Stimulated activated naive CD4-positive, alpha-beta T cell treated with Interleukin-2 at 50 U/mL for 16 hours (primary cell): ENCODE measurements around the gene AP3M1.
A peak's percentile ranks its signal among the peaks of the same experiment; 100 is the strongest.
"Not testable (repeated sequence)": the region's sequence is repeated elsewhere in the genome, so short reads cannot be mapped to it uniquely, and the experiment has no call there.

Experiments
- DNase-seq: peaks from one replicate; lab custom pipeline; 2025; lab: John Stamatoyannopoulos, UW

AP3M1 gene, protein sequence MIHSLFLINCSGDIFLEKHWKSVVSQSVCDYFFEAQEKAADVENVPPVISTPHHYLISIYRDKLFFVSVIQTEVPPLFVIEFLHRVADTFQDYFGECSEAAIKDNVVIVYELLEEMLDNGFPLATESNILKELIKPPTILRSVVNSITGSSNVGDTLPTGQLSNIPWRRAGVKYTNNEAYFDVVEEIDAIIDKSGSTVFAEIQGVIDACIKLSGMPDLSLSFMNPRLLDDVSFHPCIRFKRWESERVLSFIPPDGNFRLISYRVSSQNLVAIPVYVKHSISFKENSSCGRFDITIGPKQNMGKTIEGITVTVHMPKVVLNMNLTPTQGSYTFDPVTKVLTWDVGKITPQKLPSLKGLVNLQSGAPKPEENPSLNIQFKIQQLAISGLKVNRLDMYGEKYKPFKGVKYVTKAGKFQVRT

GRCh38 chr10:74150204-74150989 is at the start of gene AP3M1:
TSS of gene AP3M1 (minus strand) at chr10:74150828. CDS start at chr10:74138379, 12,449 bp downstream.
- DNase-seq, result peak; percentile 86

- DNase-seq, result no peak
These were observed 48.7 kb upstream of the AP3M1 start for GRCh38 chr10:74199315-74199714.

DNA sequence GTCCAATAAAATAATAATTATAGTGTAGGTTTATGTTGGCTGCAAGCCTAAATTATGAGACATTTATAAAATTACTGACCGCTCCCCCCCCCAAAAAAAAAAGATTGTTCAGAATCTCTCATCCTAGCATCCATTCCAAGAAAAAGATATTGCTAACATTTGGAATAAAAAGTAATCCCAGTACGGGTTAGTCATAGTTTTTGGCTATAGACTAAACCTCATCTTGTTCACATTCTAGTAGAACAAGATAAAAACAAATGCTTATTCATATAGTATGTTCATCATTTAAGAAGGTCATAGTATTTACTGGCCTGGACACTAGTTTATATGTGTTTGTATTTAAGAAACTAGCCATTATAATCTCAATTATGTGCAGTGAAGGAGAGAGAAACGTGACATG is 44.4 kb upstream of the AP3M1 start:
- DNase-seq, result no peak

- DNase-seq, result no peak
These were observed 43.9 kb upstream of the AP3M1 start for GRCh38 chr10:74194545-74194944.

GRCh38 chr10:74190494-74190893 is 39.9 kb upstream of the AP3M1 start:
- DNase-seq, result no peak

DNA sequence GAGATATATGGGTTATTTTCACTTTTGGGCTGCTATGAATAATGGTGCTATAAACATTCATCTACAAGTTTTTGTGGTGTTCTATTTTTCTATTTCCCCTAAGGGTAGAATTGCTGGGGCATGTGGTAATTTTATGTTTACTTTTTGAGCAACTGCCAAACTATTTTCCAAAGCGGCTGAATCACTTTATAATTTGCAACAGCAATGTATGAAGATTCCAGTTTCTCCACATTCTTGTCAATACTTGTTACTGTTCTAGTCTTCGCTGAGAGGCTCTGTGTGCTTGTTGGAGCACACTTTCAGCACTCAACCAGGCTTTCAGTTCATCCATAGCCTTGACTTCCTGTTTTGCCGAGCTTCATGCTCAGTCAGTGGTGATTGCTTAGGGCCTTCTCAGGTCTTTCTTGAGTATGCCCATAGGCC is 39.4 kb upstream of the AP3M1 start:
- DNase-seq, result no peak

GRCh38 chr10:74188617-74189016 is 38.0 kb upstream of the AP3M1 start:
- DNase-seq, result not testable (repeated sequence)

GRCh38 chr10:74187237-74187636 is 36.6 kb upstream of the AP3M1 start:
- DNase-seq, result no peak

DNA sequence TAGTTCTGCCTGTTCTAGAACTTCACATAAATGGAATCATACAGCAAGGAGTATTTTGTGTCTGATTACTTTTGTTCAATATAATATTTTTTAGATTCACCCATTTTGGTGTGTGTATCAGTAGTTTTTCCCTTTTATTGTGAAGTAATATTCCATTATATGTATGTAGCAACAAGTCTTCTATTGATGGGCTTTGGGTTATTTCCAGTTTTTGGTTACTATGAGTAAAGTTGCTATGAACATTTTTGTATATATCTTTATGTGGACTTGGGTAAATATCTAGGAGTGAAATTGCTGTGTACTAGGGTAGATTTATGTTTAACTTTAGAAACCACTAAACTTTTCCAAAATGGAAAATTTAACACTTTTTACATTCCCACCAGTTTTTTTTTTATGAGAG is 36.0 kb upstream of the AP3M1 start:
- DNase-seq, result no peak

DNA sequence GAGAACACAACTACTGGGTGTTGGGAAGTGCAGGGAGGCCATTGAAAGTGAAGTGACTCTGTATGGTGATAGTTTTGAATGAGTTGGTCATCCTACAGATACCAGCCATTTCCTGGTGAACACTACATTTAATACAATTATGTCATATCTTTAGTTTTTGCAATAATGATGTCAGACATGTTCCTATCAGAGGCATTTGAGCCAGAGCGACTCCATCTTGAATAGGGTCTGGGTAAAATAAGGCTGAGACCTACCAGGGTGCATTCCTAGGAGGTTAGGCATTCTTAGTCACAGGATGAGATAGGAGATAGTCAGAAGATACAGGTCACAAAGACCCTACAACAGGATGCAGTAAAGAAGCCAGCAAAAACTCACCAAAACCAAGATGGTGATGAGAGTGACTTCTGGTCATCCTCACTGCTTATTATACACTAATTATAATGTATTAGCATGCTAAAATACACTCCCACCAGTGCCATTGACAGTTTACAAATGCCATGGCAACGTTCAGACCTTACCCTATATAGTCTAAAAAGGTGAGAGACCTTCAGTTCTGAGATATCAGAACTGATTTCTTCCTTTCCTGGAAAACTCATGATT is 28.6 kb upstream of the AP3M1 start:
- DNase-seq, result no peak

DNA sequence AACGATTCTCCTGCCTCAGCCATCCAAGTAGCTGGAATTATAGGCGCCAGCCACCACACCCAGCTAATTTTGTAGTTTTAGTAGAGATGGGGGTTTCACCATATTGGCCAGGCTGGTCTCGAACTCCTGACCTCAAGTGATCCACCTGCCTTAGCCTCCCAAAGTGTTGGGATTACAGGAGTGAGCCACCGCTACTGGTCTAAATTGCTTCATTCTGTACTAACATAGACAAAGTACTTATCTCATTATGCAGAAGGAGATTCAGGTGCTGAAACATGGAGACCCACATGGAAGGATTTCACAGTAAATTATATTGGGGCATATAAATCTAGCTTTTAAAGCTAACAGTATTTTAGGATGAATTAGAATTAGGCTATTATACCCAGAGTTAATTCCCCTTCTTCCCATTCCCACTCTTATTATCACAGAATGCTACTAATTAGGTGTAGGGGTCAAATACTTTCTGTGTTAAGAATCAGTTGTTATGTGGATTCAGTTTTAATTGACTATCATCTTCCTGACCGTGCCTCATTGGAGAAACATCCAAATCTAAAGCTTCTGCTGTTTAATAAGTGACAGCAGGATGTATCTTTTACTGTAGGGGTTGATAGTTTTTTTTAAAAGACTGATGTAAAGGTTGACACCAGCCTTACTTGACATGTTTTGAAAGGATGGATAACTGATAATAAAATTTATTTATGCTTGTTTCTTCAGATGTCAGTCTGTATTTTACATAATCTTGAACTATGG is 27.6 kb upstream of the AP3M1 start:
- DNase-seq, result no peak

GRCh38 chr10:74177140-74177677 is 26.6 kb upstream of the AP3M1 start:
- peak; percentile 37 for DNase-seq

DNA sequence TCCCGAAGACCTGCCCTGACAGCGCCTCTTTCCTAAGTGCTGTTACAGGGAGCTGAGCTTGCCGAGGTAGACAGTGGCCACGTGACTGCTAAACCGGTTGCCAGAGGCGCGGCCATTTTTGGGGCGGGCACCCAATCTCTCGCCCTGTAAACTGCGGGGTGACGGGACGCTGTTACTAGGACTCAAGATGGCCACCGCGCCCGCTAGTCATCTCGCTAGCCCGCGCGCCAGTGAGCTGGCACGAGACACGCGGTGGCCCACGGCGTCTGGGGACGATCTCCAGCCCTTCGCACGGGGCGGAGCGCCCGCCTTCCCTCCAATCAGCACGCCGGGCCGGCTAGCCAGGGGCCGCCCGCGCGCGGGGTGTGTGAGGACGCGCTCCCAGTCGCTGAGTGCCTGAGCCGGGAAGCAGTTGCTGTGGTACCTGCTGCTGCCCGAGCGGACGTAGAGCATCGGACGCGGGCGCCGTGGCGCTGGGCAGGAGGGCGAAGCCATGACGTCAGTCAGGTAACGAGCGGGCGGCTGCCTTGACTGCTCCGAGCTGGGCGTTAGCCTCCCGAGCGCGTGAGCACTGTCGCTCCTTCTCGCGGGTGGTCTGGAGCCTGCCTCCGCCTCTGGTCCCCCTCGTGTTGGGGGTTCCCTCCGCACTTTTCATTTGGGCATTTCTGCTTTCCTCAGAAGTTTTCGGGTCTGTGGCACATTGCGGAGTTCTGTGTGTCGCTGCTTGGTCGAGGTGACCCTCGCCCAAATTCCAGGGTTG is 25.9 kb upstream of the AP3M1 start:
- DNase-seq, result peak; percentile 97

GRCh38 chr10:74175510-74176379 is 25.1 kb upstream of the AP3M1 start:
- no peak for DNase-seq

GRCh38 chr10:74174521-74174920 is 23.9 kb upstream of the AP3M1 start:
- DNase-seq, result no peak

DNA sequence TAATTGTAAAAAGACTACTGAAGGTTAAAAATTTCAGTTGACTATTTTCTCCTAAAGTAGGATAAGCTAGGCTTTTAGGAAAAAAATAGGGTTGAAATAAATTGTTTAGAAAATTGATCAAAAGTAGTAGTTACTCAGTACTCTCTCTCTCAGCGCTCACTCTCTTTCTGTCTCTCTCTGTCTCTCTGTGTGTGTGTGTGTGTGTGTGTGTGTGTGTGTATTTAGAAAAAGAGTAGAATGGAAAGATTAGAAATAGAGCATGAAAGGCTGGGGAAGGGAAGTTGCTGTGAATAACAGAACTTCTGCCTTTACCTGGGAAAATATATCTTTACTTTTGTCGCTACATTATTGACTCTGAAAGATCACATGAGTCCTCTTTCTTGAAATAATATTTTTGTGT is 21.0 kb upstream of the AP3M1 start:
- no peak for DNase-seq

GRCh38 chr10:74167443-74167842 is 16.8 kb upstream of the AP3M1 start:
- DNase-seq, result no peak

DNA sequence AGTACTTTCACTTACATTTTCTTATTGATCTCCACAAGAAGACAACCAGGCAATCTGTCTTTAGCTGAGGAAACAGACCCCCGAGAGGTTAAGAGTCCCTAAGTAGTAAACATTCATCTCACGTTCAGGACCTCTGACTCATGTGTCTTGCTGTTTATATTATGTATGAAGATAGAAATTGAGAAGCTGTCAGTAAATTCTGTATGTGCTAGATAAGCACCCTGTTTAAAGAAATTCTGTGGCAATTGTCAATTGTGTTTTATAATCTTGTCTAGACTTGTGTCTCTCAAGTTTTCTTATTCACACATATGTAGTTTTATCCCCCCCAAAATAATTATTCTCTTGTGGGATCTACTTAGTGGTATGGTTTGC is 14.9 kb upstream of the AP3M1 start:
- no peak for DNase-seq

- DNase-seq, result no peak
These were observed 14.3 kb upstream of the AP3M1 start for GRCh38 chr10:74164716-74165529.
